ENCODE results near the gene DPP4. TPM values are rescaled to one million over a fixed set of nuclear protein-coding genes. Genes with fewer than 3 reads are reported as not detected.
A peak's percentile ranks its signal among the peaks of the same experiment; 100 is the strongest.

Gene DPP4
- total and polyA plus RNA-seq, 4 donors, result 7.2 to 51.6 (median 21.3) TPM

DNA sequence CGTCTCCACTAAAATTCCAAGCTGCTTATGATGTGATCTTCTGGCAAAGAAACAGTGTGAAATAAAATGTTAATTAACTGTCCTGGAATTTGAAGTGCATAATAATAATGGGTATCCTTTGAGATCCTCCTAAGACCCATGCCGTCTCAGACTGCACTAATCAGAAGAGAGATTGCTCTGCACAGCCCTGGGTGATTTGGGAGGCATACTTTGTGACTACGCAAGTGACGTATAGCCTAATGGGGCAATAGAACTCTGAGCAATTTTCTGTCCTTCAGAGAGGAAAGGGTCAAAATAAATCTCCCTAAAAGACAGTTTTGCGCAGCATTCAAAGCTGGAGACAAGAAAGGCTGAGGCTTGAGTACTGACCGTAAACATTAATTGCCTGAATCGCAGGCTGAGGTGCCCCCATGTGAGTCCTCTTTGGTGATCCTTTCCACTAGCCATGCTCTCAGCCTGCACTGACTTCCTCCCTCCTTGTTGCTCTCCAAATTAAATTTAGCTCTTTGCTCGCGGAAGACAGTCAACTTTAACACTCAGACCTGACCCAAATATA, 76.0 kb downstream of the DPP4 start:
- Histone ChIP-seq H3K27me3 (ENCODE audit: control insufficient read depth in 3 of 3, insufficient read depth in 3 of 3, low read length in 2 of 3) (no peaks in the 10 kb centered on the region), H3K4me1 (ENCODE audit: control insufficient read depth in 5 of 5, insufficient read depth in 5 of 5, low read length in 5 of 5) (peaks cover 0 to 12% (median 0%) of the 10 kb centered on the region in 5 donors), H3K9ac (ENCODE audit: insufficient read depth in 1 of 2, low read length in 2 of 2) (no peak overlapping the region), H3K9me3 (ENCODE audit: control insufficient read depth in 4 of 4, insufficient read depth in 3 of 4, low read length in 3 of 4) (no peaks in the 10 kb centered on the region), H3K27ac (ENCODE audit: low read depth in 1 of 2, low read length in 1 of 2) (no peak overlapping the region), H3K4me3 (no peak overlapping the region), H3K36me3 (ENCODE audit: control insufficient read depth in 4 of 4, insufficient read depth in 4 of 4, low read length in 4 of 4) (peaks cover 0 to 2% (median under 1%) of the 10 kb centered on the region in 4 donors)
- ATAC-seq (ENCODE audit: insufficient read depth, low FRiP score) (no peak), DNase-seq (no peak)
- TF ChIP-seq, protein P1, sequence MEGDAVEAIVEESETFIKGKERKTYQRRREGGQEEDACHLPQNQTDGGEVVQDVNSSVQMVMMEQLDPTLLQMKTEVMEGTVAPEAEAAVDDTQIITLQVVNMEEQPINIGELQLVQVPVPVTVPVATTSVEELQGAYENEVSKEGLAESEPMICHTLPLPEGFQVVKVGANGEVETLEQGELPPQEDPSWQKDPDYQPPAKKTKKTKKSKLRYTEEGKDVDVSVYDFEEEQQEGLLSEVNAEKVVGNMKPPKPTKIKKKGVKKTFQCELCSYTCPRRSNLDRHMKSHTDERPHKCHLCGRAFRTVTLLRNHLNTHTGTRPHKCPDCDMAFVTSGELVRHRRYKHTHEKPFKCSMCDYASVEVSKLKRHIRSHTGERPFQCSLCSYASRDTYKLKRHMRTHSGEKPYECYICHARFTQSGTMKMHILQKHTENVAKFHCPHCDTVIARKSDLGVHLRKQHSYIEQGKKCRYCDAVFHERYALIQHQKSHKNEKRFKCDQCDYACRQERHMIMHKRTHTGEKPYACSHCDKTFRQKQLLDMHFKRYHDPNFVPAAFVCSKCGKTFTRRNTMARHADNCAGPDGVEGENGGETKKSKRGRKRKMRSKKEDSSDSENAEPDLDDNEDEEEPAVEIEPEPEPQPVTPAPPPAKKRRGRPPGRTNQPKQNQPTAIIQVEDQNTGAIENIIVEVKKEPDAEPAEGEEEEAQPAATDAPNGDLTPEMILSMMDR (IDR thresholded peaks at IDR 0.05; ENCODE audit: control extremely low read depth, extremely low read depth), result no peak
- WGBS, 2 donors, result 89% methylated on average over 9 of the region's 9 CpGs

DNA sequence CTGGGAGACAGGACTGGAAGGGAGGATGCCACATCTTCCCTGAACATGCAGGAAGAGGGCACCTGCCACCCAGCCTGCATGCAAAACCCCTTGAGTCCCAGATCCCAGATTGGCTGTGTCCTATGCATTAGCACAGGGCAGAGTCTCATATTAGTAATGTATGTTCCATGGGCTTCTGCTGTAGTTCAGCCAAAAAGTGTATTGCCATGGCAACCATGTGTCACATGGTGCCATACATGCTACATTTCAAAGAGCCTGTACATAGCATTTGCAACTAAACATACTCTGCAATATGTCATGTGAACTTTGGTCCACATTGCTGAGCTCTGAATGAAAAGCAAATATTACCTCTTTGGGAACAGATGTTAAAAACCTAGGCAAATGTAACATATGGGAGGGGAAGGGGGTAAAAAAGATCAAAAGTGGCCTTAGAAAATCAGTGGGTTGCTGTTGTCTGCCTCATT, 78.4 kb downstream of the DPP4 start:
- peak; percentile 52 to 67 (median 55) for DNase-seq
- peaks cover 0 to 2% (median under 1%) of the 10 kb centered on the region in 4 donors for H3K36me3 ChIP-seq (ENCODE audit: control insufficient read depth in 4 of 4, insufficient read depth in 4 of 4, low read length in 4 of 4)
- no peaks in the 10 kb centered on the region for H3K27me3 ChIP-seq (ENCODE audit: control insufficient read depth in 3 of 3, insufficient read depth in 3 of 3, low read length in 2 of 3)
- no peak for ATAC-seq (ENCODE audit: insufficient read depth, low FRiP score)
- TF ChIP-seq, protein P1 (IDR thresholded peaks at IDR 0.05; ENCODE audit: control extremely low read depth, extremely low read depth), result no peak
- H3K9me3 ChIP-seq (ENCODE audit: control insufficient read depth in 4 of 4, insufficient read depth in 3 of 4, low read length in 3 of 4), result no peaks in the 10 kb centered on the region
- H3K27ac ChIP-seq (ENCODE audit: low read depth in 1 of 2, low read length in 1 of 2), result no peak overlapping the region
- no peak overlapping the region for H3K4me3 ChIP-seq
- no peak overlapping the region for H3K9ac ChIP-seq (ENCODE audit: insufficient read depth in 1 of 2, low read length in 2 of 2)
- peaks cover 0 to 12% (median 0%) of the 10 kb centered on the region in 5 donors for H3K4me1 ChIP-seq (ENCODE audit: control insufficient read depth in 5 of 5, insufficient read depth in 5 of 5, low read length in 5 of 5)

DNA sequence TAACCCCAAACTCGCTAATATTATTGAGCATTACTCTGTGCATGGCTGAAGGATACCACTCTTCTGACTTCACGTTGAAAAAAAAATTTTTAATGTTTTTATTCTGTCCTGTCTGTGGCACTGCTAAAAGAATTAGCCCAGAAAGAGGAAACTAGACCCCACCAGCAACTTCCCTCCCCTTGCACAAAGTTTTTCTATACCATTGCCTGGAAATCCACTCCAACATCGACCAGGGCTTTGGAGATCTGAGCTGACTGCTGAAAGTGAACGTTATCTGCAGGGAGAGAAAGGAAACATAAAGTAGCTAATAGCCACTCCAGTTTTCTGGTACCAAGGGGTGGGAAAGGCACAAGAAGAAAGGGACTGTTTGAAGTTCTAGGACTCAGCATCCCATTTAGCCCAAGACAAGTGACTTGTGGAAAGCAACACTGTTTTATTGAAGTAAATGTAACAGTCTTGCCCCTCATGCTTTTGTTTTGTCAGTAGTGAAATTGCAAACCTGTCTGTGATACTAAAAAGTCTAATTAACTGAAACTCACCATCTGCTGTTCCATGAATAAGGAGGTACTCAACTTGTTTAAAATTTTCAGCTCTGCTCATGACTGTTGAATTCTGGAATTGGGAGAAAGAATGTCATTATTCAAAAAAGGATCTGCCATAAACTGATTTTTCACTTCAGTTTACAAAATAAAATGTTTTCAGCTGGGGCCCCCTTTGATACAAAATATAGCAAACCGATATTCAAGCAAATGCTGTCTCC, 79.1 kb downstream of the DPP4 start:
- DNase-seq (no peak), ATAC-seq (ENCODE audit: insufficient read depth, low FRiP score) (no peak)
- Histone ChIP-seq H3K27ac (ENCODE audit: low read depth in 1 of 2, low read length in 1 of 2) (no peak overlapping the region), H3K4me1 (ENCODE audit: control insufficient read depth in 5 of 5, insufficient read depth in 5 of 5, low read length in 5 of 5) (peaks cover 0 to 12% (median 0%) of the 10 kb centered on the region in 5 donors), H3K4me3 (no peak overlapping the region), H3K9ac (ENCODE audit: insufficient read depth in 1 of 2, low read length in 2 of 2) (no peak overlapping the region), H3K36me3 (ENCODE audit: control insufficient read depth in 4 of 4, insufficient read depth in 4 of 4, low read length in 4 of 4) (peaks cover 0 to 2% (median under 1%) of the 10 kb centered on the region in 4 donors), H3K9me3 (ENCODE audit: control insufficient read depth in 4 of 4, insufficient read depth in 3 of 4, low read length in 3 of 4) (no peaks in the 10 kb centered on the region), H3K27me3 (ENCODE audit: control insufficient read depth in 3 of 3, insufficient read depth in 3 of 3, low read length in 2 of 3) (no peaks in the 10 kb centered on the region)
- TF ChIP-seq, protein P1 (IDR thresholded peaks at IDR 0.05; ENCODE audit: control extremely low read depth, extremely low read depth), result no peak
- WGBS, 2 donors, result 34 to 55% methylated on average over 5 of the region's 5 CpGs

Measured in lung (tissue), 12 donors.